GM12891 (cell line): Measurements from ENCODE around the gene ERGIC1.
A peak's percentile ranks its signal among the peaks of the same experiment; 100 is the strongest.
"Not testable (repeated sequence)": the region's sequence is repeated elsewhere in the genome, so short reads cannot be mapped to it uniquely, and the experiment has no call there.

Experiments
- DNase-seq: peaks from one replicate; pipeline ENCODE4 v3.0.0; 2011; ENCODE audit warnings: low spot score; ENCODE audit not compliant: insufficient read length
- FAIRE-seq: peaks from 2 replicates; lab custom pipeline; 2011; peaks lifted over from hg19 to GRCh38; lab: Jason Lieb, UNC
- PAX5 ChIP-seq: IDR thresholded peaks from 2 replicates; pipeline ENCODE4 v1.6.1; 2011; ENCODE audit warnings: low read length, moderate library complexity, mild to moderate bottlenecking; ENCODE audit not compliant: insufficient read depth, severe bottlenecking
- POLR2A ChIP-seq: IDR thresholded peaks from 2 replicates; pipeline ENCODE4 v1.6.1; 2011; ENCODE audit warnings: low read depth, low read length, control low read depth
- POLR2AphosphoS5 ChIP-seq: IDR thresholded peaks from 2 replicates; pipeline ENCODE4 v1.6.1; 2011; ENCODE audit warnings: low read depth, low read length, control low read depth
- POU2F2 ChIP-seq: IDR thresholded peaks from 2 replicates; pipeline ENCODE4 v1.6.1; 2011; ENCODE audit warnings: low read depth, mild to moderate bottlenecking, control low read depth, low read length, moderate library complexity
- SPI1 ChIP-seq: IDR thresholded peaks from 2 replicates; pipeline ENCODE4 v1.6.1; 2011; ENCODE audit warnings: low read depth, low read length, control low read depth
- TAF1 ChIP-seq: IDR thresholded peaks from 2 replicates; pipeline ENCODE4 v1.6.1; 2011; ENCODE audit warnings: low read depth, low read length, control low read depth

The ERGIC1 gene

DNA sequence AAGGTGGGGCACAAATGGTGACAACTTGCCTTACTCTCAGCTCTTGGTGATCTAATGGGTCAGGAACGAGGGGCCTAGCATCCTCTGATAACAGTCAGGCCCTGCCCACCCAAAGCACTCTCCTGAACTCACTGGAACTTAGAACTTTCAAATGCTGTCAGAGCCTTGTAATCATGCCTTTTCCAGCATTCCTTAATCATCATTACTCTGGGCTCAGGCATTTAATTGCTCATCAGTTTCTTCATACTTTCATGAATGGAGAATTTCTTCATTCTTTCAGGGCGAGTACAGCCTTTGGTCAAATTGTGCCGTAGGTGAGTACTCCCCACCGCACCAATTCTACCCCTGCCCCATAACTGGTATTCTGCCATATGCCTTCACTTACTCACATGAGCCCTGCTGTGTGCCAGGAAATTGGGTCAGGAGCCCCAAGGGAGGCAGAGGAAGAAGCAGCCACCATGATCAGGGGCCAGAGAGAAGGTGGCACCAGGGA, 32.8 kb upstream of the ERGIC1 start:
- no peak for FAIRE-seq
- DNase-seq: no peak
- no peak for TF ChIP-seq POLR2AphosphoS5
- TF ChIP-seq SPI1: no peak
- TF ChIP-seq TAF1: no peak

DNA sequence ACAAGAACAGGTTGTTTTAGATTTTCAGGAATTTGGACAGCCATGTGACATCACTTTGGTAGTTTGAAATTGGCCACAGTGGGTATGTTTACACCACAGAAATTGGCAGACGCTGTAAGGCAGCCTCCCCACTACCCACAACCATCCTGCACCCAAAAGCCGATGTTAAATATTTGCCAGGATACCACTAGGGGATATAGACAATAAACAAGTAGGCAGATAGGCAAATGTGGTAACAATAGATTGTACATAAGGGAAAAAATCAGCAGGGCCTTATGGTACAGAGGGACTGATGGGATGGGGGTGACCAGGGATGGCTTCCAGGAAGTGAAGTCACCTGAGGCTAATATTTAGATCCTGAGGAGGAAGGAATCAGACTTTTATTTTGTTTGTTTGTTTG, 31.9 kb upstream of the ERGIC1 start:
- no peak for TF ChIP-seq TAF1
- no peak for FAIRE-seq
- DNase-seq: no peak

DNA sequence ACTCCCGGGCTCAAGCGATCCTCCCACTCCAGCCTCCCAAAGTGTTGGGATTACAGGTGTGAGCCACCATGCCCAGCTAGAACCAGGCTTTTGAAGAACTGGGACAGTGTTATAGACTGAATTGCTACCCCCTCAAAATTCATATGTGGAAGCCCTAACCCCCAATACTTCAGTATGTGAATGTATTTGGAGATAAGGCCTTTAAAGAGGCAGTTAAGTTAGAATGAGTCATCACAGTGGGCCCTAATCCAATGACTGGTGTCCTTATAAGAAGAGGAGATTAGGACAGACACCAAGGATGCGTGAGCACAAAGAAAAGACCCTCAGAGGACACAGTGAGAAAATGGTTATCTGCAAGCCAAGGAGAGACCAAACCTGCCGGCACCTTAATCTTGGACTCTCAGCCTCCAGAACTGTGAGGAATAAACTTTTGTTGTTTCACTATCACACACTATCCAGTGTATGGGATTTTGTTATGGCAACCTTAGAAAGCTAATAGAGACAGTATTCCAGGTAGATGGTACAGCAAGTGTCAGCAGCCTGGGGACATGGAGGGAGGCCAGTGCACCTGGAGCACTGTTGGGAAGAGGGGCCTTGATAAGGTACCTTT, 31.4 kb upstream of the ERGIC1 start:
- FAIRE-seq: no peak
- DNase-seq: no peak
- TF ChIP-seq POLR2A (no peak), PAX5 (no peak), TAF1 (no peak), POLR2AphosphoS5 (no peak), POU2F2 (no peak), SPI1 (no peak)

DNA sequence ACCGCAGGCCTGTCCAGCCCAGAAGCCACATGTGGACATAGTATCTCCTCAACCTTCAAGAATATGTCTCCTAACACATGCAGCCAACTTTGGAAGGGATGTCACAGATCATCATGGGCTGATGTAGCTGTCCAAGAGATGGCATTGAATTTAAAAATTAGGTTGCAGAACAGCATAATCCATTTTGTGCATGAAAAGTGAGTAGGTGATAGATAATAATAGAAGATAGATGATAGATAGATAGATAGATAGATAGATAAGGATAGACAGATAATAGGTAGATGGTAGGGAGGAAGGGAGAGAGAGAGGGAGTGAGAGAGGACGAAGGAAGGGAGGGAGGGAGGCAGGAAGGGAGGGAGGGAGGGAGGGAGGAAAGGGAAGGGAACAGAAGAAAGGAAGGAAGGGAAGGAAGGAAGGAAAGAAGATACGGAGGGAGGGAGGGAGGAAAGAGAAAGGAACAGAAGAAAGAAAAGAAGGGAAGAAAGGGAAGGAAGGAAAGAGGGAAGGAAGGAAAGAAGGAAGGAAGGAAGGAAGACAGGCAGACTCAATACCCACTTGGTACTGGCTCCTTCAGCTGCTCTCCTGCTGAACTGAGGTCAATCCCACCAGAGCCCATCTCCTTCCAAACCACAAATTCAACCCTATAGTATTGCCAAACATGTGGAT, 28.9 kb upstream of the ERGIC1 start:
- DNase-seq (no peak), FAIRE-seq (no peak)
- TF ChIP-seq POLR2A: no peak
- TF ChIP-seq PAX5: no peak
- TF ChIP-seq POLR2AphosphoS5: no peak
- TF ChIP-seq TAF1: no peak
- no peak for TF ChIP-seq SPI1
- no peak for TF ChIP-seq POU2F2

DNA sequence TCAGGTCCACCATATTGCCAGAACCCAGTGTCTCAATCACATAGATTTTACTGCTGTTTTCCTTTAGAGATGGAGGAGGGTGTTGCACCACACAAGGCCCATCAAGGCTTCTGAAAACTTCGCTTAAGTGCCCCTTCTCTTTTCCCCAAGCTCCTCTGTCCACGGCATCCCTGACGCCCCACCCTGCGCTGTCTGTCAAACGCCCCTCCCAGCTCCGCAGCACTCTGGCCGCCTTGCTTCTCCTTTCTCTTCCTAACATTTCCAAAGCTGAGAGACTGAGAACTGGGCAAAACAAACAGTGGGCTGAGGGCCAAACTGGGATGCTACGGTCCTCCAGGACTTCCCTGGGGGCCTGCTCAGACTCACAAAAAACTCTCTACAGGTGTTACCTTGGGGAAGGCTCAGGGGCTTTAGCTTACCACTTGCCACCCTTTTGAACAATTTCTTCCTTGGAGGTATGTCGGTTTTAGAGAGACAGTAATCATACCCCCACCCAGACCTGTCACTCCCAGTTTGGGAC, 28.3 kb upstream of the ERGIC1 start:
- TF ChIP-seq SPI1: no peak
- TF ChIP-seq POU2F2: no peak
- TF ChIP-seq TAF1: no peak
- TF ChIP-seq POLR2A: no peak
- TF ChIP-seq POLR2AphosphoS5: no peak
- TF ChIP-seq PAX5: no peak
- DNase-seq (no peak), FAIRE-seq (no peak)

DNA sequence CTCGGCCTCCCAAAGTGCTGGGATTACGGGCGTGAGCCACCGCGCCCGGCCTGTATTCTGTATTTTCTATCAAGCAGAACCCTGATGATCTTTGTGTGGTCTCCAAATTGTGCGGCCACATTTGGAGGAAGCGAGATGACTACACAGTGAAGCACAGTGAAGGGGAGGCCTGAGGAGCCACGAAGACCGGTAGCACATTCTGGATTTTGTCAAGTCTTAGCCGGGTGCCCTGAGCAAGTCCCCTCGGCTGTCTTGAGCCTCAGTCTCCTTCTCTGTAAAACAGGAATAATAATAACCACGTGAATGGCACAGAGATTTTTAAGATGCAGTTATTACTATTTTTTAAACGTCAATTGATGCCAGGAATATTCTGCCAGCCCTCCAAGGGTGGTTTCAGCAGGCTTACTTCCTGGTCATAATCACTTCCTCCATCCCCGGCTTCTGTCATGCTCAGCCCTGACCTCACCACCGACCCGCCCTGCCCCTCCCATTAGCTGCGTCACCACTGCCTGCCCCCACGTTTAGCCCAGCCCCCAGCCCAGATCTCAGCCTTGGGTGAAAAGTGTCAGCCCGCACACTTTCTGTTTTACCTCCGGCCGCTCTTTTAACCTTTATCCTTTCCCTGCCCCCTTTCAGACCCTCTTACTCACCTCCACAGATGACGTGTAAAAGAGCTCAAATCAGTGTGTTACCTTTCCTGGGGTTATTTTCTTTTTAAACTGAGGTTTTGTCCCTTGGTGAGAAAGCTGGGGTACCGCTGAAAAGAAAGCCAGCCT, 27.0 kb upstream of the ERGIC1 start:
- TF ChIP-seq TAF1 (peak; percentile 40; the same call in 1 of the 2 replicates), POLR2A (no peak), PAX5 (no peak), SPI1 (peak; percentile 74), POLR2AphosphoS5 (0 out of 2 replicates have a peak, but pooled peaks have one; percentile 43), POU2F2 (peak; percentile 20; the same call in 1 of the 2 replicates)

DNA sequence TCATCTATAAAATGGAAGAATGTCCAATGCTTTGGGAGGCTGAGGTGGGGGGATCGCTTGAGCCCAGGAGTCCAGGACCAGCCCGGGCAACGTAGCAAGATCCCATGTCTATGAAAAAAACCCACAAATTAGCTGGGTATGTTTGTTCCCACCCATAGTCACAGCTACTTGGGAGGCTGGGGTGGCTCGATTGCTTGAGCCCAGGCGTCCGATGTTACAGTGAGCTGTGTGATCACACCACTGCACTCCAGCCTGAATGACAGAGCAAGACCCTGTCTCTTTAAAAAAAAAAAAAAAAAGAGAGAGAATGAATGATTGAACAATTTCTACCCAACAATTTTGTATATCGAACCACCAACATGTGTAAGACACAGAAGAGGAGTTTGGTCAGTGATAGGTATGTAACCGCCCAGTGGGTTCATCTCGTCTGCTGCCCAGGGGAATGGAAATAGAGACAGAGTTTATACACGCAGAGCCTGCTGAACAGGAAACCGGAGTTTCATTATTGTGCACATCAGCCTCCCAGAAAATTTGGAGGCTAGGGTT, 26.2 kb upstream of the ERGIC1 start:
- DNase-seq: no peak
- TF ChIP-seq POU2F2: no peak
- TF ChIP-seq POLR2AphosphoS5: no peak
- TF ChIP-seq SPI1: no peak
- TF ChIP-seq TAF1: no peak
- no peak for TF ChIP-seq POLR2A
- TF ChIP-seq PAX5: no peak
- FAIRE-seq: no peak

More for the DNA sequence above, 27.0 kb upstream of the ERGIC1 start:
- DNase-seq (peak; percentile 91), FAIRE-seq (peak; percentile 98)

DNA sequence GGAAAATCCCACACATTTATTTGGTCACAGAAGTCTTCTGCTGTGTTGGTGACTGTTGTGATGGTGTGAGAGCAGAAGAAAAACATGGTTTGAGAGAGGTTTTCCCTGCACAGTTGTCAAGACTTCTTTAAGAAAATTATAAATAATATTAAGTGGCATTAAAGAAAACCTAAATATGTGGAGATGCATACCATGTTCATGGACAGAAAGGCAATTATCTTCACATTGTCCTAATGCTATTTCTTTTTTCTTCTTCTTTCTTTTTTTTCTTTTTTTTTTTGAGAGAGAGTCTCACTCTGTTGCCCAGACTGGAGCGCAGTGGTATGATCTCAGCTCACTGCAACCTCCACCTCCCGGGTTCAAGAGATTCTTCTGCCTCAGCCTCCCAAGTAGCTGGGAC, 24.3 kb upstream of the ERGIC1 start:
- no peak for FAIRE-seq
- TF ChIP-seq SPI1 (no peak), TAF1 (no peak), POLR2AphosphoS5 (no peak), POLR2A (no peak), PAX5 (no peak), POU2F2 (no peak)
- no peak for DNase-seq

DNA sequence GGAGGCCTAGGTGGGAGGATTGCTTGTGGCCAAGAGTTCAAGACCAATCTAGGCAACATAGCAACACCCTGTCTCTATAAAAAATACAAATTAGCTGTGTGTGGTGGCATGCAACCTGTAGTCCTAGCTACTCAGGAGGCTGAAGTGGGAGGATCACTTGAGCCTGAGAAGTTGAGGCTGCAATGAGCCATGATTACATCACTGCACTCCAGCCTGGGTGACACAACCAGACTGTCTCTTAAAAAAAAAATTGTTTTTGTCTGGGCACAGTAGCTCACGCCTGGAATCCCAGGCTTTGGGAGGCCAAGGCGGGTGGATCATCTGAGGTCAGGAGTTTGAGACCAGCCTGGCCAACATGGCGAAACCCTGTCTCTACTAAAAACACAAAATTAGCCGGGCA, 23.1 kb upstream of the ERGIC1 start:
- not testable (repeated sequence) for FAIRE-seq, DNase-seq

DNA sequence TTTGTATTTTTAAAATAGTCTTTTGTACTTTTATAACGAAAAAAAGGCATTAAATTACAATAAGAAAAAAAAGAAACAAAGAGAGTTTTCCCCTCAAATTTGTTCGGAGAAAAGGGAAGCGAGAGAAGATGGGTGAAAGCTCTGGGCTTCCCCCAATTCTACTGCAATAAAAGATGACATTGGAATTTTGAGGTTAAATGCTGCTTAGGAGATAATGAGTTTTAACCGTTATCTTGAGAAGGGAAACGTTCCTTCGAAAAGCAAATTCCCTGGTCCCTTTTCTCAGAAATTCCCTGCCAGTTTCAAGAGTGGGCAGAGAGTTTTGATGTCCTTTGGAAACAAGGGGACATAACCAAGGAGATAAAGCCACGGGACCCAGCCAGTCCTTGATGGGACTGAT, 18.4 kb upstream of the ERGIC1 start:
- TF ChIP-seq SPI1 (peak; percentile 75), POU2F2 (no peak)
- DNase-seq: no peak
- no peak for FAIRE-seq
